ENCODE measurements around the gene CDC42EP5.

CDC42EP5 gene

GRCh38 chr19:54464630-54465425 lies 8.3 kb downstream of the CDC42EP5 start:
- Histone ChIP-seq H3K27ac (ENCODE audit: low read depth, low read length) (peak overlapping the region; percentile 74), H3K27me3 (ENCODE audit: control insufficient read depth, insufficient read depth, low read length) (no peaks in the 10 kb centered on the region), H3K9ac (ENCODE audit: low read length) (no peak overlapping the region), H3K4me3 (ENCODE audit: low read length) (peak overlapping the region; percentile 56), H3K4me1 (ENCODE audit: control insufficient read depth, insufficient read depth, low read length) (peaks cover 11% of the 10 kb centered on the region), H3K36me3 (ENCODE audit: control insufficient read depth, insufficient read depth, low read length) (peaks cover 17% of the 10 kb centered on the region)

DNA sequence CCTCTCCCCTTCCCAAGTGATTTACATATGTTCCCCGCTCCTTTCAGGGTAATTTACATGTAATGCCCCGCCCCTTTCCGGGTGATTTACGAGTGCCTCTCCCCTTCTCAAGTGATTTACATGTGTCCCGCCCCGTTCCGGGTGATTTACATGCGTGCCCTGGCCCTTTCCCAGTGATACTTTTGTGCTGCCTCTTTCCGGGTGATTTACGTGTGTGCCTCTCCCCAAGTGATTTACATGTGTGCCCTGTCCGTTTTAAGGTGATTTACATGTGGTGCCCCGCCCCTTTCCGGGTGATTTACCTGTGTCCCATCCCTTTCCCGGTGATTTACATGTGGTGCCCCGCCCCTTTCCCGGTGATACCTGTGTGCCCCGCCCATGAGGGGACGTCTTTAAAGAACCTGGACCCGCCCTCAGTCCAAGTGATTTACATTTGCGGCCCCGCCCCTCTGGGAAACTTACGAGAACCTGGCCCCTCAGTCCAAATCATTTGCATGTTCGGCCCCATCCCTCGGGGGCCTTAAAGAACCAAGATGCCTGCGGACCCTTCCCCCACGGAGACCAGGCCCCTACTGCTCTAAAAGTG lies 9.0 kb downstream of the CDC42EP5 start:
- Histone ChIP-seq H3K4me3 (ENCODE audit: low read length) (peak overlapping the region; percentile 56), H3K9ac (ENCODE audit: low read length) (peak overlapping the region; percentile 8), H3K4me1 (ENCODE audit: control insufficient read depth, insufficient read depth, low read length) (peaks cover 11% of the 10 kb centered on the region), H3K27ac (ENCODE audit: low read depth, low read length) (peak overlapping the region; percentile 95), H3K27me3 (ENCODE audit: control insufficient read depth, insufficient read depth, low read length) (no peaks in the 10 kb centered on the region), H3K36me3 (ENCODE audit: control insufficient read depth, insufficient read depth, low read length) (peaks cover 23% of the 10 kb centered on the region)

DNA sequence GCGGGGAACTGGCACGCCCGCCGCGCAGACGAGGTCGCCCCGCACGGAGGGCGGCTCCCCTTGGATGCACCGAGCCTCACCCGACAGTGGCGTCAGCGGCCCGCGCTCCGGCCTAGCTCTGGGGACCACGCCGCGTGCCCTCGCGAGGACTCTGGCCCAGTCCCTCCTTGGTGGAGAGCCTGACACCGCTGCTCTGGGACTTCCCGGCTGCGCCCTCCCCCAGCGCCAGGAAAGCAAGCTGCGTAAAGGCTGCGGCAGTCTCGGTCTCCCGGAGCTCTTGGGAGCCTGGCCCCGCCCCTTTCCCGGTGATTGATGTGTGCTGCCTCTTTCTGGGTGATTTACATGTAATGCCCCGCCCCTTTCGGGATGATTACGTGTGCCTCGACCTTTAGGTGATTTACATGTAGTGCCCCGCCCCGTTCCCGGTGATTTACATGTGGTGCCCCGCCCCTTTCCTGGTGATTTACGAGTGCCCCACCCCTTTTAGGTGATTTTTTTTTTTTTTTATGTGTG lies 9.5 kb downstream of the CDC42EP5 start, which contains the start of gene LENG9:
LENG9 (minus strand) TSS at position 248 of the 513 bp plus-strand sequence. CDS start 252 bp downstream, outside the sequence.
- Histone ChIP-seq H3K27me3 (ENCODE audit: control insufficient read depth, insufficient read depth, low read length) (no peaks in the 10 kb centered on the region), H3K4me1 (ENCODE audit: control insufficient read depth, insufficient read depth, low read length) (peaks cover 11% of the 10 kb centered on the region), H3K9ac (ENCODE audit: low read length) (peak within 1 kb of the TSS; percentile 77)

GRCh38 chr19:54462655-54463530 lies 10.2 kb downstream of the CDC42EP5 start:
- peaks cover 11% of the 10 kb centered on the region for H3K4me1 ChIP-seq (ENCODE audit: control insufficient read depth, insufficient read depth, low read length)
- H3K4me3 ChIP-seq (ENCODE audit: low read length): peak overlapping the region; percentile 56
- peaks cover 36% of the 10 kb centered on the region for H3K36me3 ChIP-seq (ENCODE audit: control insufficient read depth, insufficient read depth, low read length)
- no peaks in the 10 kb centered on the region for H3K27me3 ChIP-seq (ENCODE audit: control insufficient read depth, insufficient read depth, low read length)
- H3K9ac ChIP-seq (ENCODE audit: low read length): peak overlapping the region; percentile 77
- peak overlapping the region; percentile 95 for H3K27ac ChIP-seq (ENCODE audit: low read depth, low read length)

More for the DNA sequence above, 9.5 kb downstream of the CDC42EP5 start, which contains the start of gene LENG9:
- peaks cover 29% of the 10 kb centered on the region for H3K36me3 ChIP-seq (ENCODE audit: control insufficient read depth, insufficient read depth, low read length)
- peak within 1 kb of the TSS; percentile 56 for H3K4me3 ChIP-seq (ENCODE audit: low read length)
- peak within 1 kb of the TSS; percentile 95 for H3K27ac ChIP-seq (ENCODE audit: low read depth, low read length)

- Histone ChIP-seq H3K4me3 (ENCODE audit: low read length) (peak overlapping the region; percentile 56), H3K4me1 (ENCODE audit: control insufficient read depth, insufficient read depth, low read length) (peaks cover 11% of the 10 kb centered on the region), H3K27me3 (ENCODE audit: control insufficient read depth, insufficient read depth, low read length) (no peaks in the 10 kb centered on the region), H3K36me3 (ENCODE audit: control insufficient read depth, insufficient read depth, low read length) (peaks cover 43% of the 10 kb centered on the region), H3K27ac (ENCODE audit: low read depth, low read length) (peak overlapping the region; percentile 95), H3K9ac (ENCODE audit: low read length) (peak overlapping the region; percentile 77)
Observed at GRCh38 chr19:54462047-54462654, 10.9 kb downstream of the CDC42EP5 start.

GRCh38 chr19:54461613-54462012 lies 11.5 kb downstream of the CDC42EP5 start:
- H3K27ac ChIP-seq (ENCODE audit: low read depth, low read length): no peak overlapping the region
- peaks cover 49% of the 10 kb centered on the region for H3K36me3 ChIP-seq (ENCODE audit: control insufficient read depth, insufficient read depth, low read length)
- H3K4me1 ChIP-seq (ENCODE audit: control insufficient read depth, insufficient read depth, low read length): peaks cover 11% of the 10 kb centered on the region
- no peaks in the 10 kb centered on the region for H3K27me3 ChIP-seq (ENCODE audit: control insufficient read depth, insufficient read depth, low read length)
- no peak overlapping the region for H3K9ac ChIP-seq (ENCODE audit: low read length)
- H3K4me3 ChIP-seq (ENCODE audit: low read length): peak overlapping the region; percentile 56

DNA sequence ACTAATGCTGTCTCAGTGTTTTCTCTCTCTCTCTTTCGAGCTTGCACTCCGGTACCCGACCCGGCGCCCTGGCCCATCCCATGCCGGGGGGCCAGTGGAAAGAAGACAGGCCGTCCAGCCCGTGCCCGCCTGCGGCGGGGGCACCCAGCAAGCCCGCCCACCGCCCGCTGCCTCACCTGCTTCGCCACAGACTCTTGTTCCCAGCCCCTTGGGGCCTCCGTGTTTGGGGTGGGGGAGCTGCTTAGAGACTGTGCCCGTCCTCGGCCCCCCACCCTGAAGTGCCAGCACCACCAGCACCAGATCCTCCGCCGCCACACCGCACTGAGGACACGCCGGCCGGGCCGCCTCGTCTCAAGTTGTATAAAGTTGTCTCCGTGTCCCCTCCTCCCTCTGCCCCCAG lies 11.9 kb downstream of the CDC42EP5 start:
- peaks cover 11% of the 10 kb centered on the region for H3K4me1 ChIP-seq (ENCODE audit: control insufficient read depth, insufficient read depth, low read length)
- H3K27ac ChIP-seq (ENCODE audit: low read depth, low read length): no peak overlapping the region
- H3K27me3 ChIP-seq (ENCODE audit: control insufficient read depth, insufficient read depth, low read length): no peaks in the 10 kb centered on the region
- H3K9ac ChIP-seq (ENCODE audit: low read length): no peak overlapping the region
- H3K4me3 ChIP-seq (ENCODE audit: low read length): no peak overlapping the region
- peaks cover 49% of the 10 kb centered on the region for H3K36me3 ChIP-seq (ENCODE audit: control insufficient read depth, insufficient read depth, low read length)

GRCh38 chr19:54460230-54461005 lies 12.7 kb downstream of the CDC42EP5 start:
- Histone ChIP-seq H3K4me1 (ENCODE audit: control insufficient read depth, insufficient read depth, low read length) (peaks cover 11% of the 10 kb centered on the region), H3K27ac (ENCODE audit: low read depth, low read length) (no peak overlapping the region), H3K4me3 (ENCODE audit: low read length) (no peak overlapping the region), H3K9ac (ENCODE audit: low read length) (no peak overlapping the region), H3K27me3 (ENCODE audit: control insufficient read depth, insufficient read depth, low read length) (no peaks in the 10 kb centered on the region), H3K36me3 (ENCODE audit: control insufficient read depth, insufficient read depth, low read length) (peaks cover 51% of the 10 kb centered on the region)

- Histone ChIP-seq H3K9ac (ENCODE audit: low read length) (no peak overlapping the region), H3K27ac (ENCODE audit: low read depth, low read length) (no peak overlapping the region), H3K27me3 (ENCODE audit: control insufficient read depth, insufficient read depth, low read length) (no peaks in the 10 kb centered on the region), H3K4me1 (ENCODE audit: control insufficient read depth, insufficient read depth, low read length) (peaks cover 11% of the 10 kb centered on the region), H3K4me3 (ENCODE audit: low read length) (no peak overlapping the region), H3K36me3 (ENCODE audit: control insufficient read depth, insufficient read depth, low read length) (peaks cover 59% of the 10 kb centered on the region)
Observed at GRCh38 chr19:54459282-54460229, 13.5 kb downstream of the CDC42EP5 start.

GRCh38 chr19:54458648-54459281 lies 14.3 kb downstream of the CDC42EP5 start:
- H3K36me3 ChIP-seq (ENCODE audit: control insufficient read depth, insufficient read depth, low read length): peaks cover 67% of the 10 kb centered on the region
- no peaks in the 10 kb centered on the region for H3K27me3 ChIP-seq (ENCODE audit: control insufficient read depth, insufficient read depth, low read length)

More at GRCh38 chr19:54458648-54459281, 14.3 kb downstream of the CDC42EP5 start:
- no peak overlapping the region for H3K4me3 ChIP-seq (ENCODE audit: low read length)
- peaks cover 6% of the 10 kb centered on the region for H3K4me1 ChIP-seq (ENCODE audit: control insufficient read depth, insufficient read depth, low read length)
- H3K27ac ChIP-seq (ENCODE audit: low read depth, low read length): no peak overlapping the region
- H3K9ac ChIP-seq (ENCODE audit: low read length): no peak overlapping the region

Measured in rectal smooth muscle tissue (tissue), 1 donor.